GM18498 (cell line): ENCODE results near the gene HDHD3.
"Not testable (repeated sequence)": the region's sequence is repeated elsewhere in the genome, so short reads cannot be mapped to it uniquely, and the experiment has no call there.

Experiments used
- ATAC-seq: cut with Tn5 transposase; IDR thresholded peaks from one replicate; pipeline ENCODE4 v1.9.1; 2021; ENCODE audit warnings: mild to moderate bottlenecking, moderate library complexity; ENCODE audit not compliant: unreplicated experiment

HDHD3 gene

GRCh38 chr9:113368348-113368981 lies 8.3 kb downstream of the HDHD3 start:
- no peak for ATAC-seq

GRCh38 chr9:113365652-113366051 lies 11.1 kb downstream of the HDHD3 start:
- not testable (repeated sequence) for ATAC-seq

DNA sequence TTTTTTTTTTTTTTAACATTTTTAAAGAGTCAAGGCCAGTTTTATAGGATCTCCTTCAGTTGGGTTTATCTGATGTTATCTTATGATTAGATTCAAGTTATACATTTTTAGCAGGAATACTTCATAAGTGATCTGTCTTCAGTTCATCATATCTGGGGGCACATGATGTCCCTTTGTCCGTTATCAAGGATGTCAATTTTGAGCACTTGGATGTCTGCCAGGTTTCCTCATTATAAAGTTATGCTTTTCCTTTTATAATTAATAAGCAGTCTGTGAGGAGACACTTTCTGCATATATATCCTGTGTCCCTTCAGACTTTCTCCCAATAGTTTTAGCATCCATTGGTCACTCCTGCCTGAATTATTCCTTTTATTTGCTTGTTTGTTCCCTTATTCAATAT lies 11.8 kb downstream of the HDHD3 start:
- no peak for ATAC-seq

DNA sequence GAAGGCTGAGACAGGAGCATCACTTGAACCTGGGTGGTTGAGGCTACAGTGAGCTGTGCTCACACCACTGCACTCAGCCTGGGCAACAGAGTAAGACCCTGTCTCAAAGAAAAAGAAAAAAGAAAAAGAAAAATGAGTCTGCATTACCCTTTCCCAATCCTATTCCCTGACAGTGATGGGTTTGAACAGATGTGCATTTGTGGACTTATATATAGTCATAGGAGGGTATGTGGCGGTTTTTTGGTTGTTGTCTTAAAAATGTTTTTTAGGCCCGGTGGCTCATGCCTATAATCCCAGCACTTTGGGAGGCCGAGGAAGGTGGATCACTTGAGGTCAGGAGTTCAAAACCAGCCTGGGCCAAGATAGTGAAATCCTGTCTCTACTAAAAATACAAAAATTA lies 13.4 kb downstream of the HDHD3 start:
- ATAC-seq = no peak

GRCh38 chr9:113361304-113362018 lies 15.3 kb downstream of the HDHD3 start:
- ATAC-seq = no peak

GRCh38 chr9:113360242-113360842 lies 16.4 kb downstream of the HDHD3 start:
- no peak for ATAC-seq

- ATAC-seq = no peak
These were observed 17.4 kb downstream of the HDHD3 start for GRCh38 chr9:113359385-113359784.

DNA sequence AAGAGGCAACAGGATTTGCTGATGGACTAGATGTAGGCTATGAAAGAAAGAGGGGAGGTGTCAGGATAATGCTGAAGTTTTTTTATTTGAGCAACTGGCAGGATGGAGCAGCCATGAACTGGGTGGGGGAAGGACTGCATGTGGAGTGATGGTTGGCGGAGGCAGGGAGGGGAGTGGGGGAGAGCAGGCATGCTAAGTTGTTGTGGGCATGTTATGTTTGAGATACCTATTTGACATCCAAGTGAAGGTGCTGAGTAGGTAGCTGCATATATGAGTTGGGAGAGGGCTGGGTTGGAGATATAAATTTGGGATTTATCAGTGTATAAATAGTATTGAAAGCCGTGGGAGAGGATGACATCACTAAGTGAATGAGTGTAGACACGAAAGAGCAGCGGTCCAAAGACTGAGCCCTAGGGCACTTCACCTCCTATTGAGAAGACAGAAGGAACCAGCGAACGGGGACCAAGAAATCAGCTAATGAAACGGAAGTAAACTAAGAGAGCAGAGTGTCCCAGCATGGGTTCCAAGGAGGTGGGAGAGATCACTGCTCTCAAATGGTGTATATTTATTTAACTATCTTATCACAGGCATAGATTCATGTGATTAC lies 20.0 kb downstream of the HDHD3 start:
- no peak for ATAC-seq

- no peak for ATAC-seq
These were observed 21.7 kb downstream of the HDHD3 start for GRCh38 chr9:113355040-113355596.

- ATAC-seq = no peak
These were observed 24.4 kb downstream of the HDHD3 start for GRCh38 chr9:113352411-113352810.

DNA sequence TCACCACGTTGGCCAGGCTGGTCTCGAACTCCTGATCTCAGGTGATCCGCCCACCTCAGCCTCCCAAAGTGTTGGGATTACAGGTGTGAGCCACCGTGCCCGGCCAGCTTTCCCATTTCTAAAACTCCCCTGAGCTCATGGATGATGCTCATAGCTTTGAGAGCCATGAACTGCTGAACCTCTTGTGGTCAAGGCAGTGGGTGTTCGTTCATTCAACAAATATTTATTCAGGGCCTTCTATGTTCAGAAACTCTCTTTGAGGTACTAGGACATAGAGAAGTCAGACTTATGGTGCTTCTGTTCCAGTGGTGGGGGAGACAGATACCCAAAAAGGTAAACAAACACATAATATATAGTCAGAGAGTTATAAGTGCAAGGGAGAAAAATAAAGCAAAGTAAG lies 24.8 kb downstream of the HDHD3 start:
- no peak for ATAC-seq

DNA sequence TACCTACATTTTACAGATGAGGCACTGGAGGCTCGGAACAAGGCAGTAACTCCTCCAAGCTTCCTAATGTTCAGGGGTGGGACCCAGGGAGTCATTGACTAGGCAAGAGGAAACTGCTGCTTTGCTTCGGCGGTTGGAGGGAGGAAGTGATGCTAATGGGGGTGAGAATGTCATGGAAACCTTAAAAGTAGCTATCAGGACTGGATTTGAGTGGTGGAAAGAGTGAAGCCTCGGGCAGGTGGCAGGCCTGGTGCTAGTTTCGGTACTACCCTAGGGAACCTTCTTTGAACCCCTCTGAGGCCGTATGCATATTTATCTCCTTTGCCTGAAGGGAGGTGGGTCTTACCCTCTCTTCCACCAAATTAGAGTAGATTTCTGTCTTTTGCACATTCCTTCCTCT lies 25.8 kb downstream of the HDHD3 start:
- no peak for ATAC-seq

- ATAC-seq = no peak
These were observed 26.6 kb downstream of the HDHD3 start for GRCh38 chr9:113350107-113350661.

GRCh38 chr9:113349445-113350094 lies 27.2 kb downstream of the HDHD3 start, which contains the start of gene BSPRY:
TSS of gene BSPRY (plus strand) at chr9:113349541. CDS start at chr9:113349580, 39 bp downstream.
- ATAC-seq = peak; percentile 54

DNA sequence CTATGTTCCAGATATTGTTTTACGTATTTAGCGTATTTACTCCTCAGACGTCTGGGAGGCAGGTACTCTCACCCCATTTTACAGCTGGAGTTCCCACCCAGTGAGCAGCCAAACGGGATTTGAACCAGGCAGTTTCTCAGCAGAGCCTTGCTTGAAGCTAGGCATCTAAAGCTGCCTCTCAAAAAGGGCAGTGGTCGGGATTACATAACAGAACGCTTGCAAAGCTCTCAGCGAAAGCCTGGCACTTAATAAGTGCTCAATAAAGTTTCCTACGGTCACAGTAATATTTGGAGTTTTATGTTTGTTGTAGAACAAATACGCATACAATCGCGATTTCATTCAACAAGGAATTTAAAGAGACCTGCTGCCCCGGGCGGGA lies 27.7 kb downstream of the HDHD3 start:
- no peak for ATAC-seq

- no peak for ATAC-seq
These were observed 28.3 kb downstream of the HDHD3 start for GRCh38 chr9:113348437-113348836.

- no peak for ATAC-seq
These were observed 31.1 kb downstream of the HDHD3 start for GRCh38 chr9:113345671-113346070.

- no peak for ATAC-seq
These were observed 31.6 kb downstream of the HDHD3 start for GRCh38 chr9:113345190-113345589.

DNA sequence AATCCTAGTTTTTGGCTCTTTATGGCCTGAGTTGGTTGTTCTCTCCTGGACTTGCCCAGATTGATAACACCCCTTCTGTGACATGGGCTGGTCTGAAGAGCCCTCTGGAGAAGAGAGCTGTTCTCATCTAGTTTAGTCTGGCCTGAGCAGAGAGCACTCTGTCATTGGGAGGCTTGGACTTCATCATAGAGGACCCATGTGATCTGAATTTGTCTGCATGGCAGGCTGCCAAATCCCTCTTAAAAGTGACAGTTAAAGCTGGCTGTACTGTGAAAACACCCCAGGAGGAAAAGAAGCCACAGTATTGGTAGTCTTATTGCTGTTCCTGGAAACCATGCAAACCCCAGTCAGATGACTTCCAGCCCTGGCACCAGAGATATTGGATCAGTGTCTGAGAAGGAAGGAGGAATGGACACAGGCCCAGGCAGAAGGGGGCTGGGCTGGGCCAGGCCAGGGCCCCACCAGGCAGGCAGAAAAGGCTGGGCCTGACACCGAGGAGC lies 33.0 kb downstream of the HDHD3 start:
- no peak for ATAC-seq

DNA sequence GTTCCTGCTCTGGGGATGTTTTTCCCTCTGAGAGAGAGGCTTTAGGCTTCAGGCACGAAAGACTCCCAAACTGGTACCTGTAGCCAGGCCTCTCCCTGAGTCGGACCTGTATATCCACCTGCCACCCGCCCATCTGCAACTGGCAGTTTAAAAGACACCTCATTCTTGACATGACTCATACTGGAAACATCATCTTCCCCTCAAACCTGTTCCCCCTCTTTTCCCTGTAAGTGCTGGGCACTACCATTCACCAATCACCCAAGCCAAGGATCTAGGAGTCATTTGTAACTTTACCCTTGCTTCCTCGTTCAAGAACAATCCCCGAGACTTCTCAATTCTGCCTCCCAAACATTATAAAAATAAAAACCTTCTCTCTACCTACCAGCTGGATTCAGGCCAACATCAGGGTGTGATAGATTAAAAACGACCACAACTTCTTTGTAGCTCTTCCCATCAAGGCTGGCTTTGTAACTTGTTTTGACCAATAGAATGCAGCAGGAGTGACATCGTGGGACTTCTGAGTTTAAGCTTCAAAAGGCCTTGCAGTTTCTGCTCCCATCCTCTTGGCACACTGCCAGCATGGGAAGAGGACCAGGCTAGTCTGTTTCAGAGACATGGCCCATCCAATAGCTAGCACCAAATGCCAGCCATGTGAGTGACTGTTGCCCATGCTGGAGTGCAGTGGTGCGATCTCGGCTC lies 34.9 kb downstream of the HDHD3 start:
- ATAC-seq = no peak
